ENCODE data around the gene PRRC2B. TPM values are rescaled to one million over a fixed set of nuclear protein-coding genes. Genes with fewer than 3 reads are reported as not detected.

The PRRC2B gene
- total and polyA plus RNA-seq, 2 of the 13 experiments (the other 11 are each of a cell fraction or from before 2014, with no cell fraction given): 20.8 to 37.4 TPM

- H3K4me3 ChIP-seq (replicated peaks in 1 of 3; ENCODE audit: insufficient read depth in 1 of 3, low read depth in 2 of 3, low read length in 3 of 3): no peak overlapping the region
- no peak overlapping the region for H3K4me2 ChIP-seq (ENCODE audit: low read depth, low read length)
- in situ Hi-C loops (cut with HindIII; ENCODE audit: extremely low pct_ligation_motif_present, low pct_unique_long_range_greater_than_20kb) (no loop called here), intact Hi-C loops (cut with micrococcal nuclease; ENCODE audit: unreplicated experiment) (no loop called here)
- ChIA-PET POLR2A (no interaction called here), CTCF (ENCODE audit: low intra/inter-chr PET ratio, low total read pairs) (no interaction called here)
- H3K9ac ChIP-seq (ENCODE audit: insufficient read depth, low read depth, low read length): no peak overlapping the region
- H3K4me1 ChIP-seq (ENCODE audit: insufficient read depth, low read length): no peaks in the 10 kb centered on the region
- H3K27me3 ChIP-seq (ENCODE audit: control insufficient read depth in 1 of 2, insufficient read depth in 2 of 2, low read length in 2 of 2): no peaks in the 10 kb centered on the region
- no peaks in the 10 kb centered on the region for H3K79me2 ChIP-seq (ENCODE audit: insufficient read depth, low read length)
- DNase-seq (ENCODE audit: low spot score): no peak
- TF ChIP-seq SRY (CRISPR knock-in tag; IDR thresholded peaks at IDR 0.05) (no peak), CBX5 (CRISPR knock-in tag; IDR thresholded peaks at IDR 0.05; ENCODE audit: borderline replicate concordance) (no peak), HOXA9 (CRISPR knock-in tag; IDR thresholded peaks at IDR 0.05; ENCODE audit: borderline replicate concordance) (no peak), AGO2 (optimal IDR thresholded peaks at IDR 0.05; ENCODE audit: low read depth, low read length) (peak; percentile 33)
- ATAC-seq: no peak
- BruUV-seq (replicated peaks): no TSS peak
- no peak overlapping the region for H2AFZ ChIP-seq (ENCODE audit: low read length)
- peaks cover 7% of the 10 kb centered on the region; the same call in 1 of the 2 replicates for H4K20me1 ChIP-seq (ENCODE audit: insufficient read depth, low read length)
- no peak for FAIRE-seq
- H3K36me3 ChIP-seq (replicated peaks in 1 of 2; ENCODE audit: control insufficient read depth in 1 of 2, insufficient read depth in 2 of 2, low read length in 2 of 2): peaks cover 68 to 94% of the 10 kb centered on the region in 2 experiments
- H3K9me3 ChIP-seq (ENCODE audit: low read length): no peaks in the 10 kb centered on the region
- 93% methylated on average over 6 of the region's 9 CpGs for WGBS (ENCODE audit: low lambda C conversion rate)
- H3K27ac ChIP-seq (ENCODE audit: extremely low read length, insufficient read depth, low read length): no peak overlapping the region
These were observed 89.6 kb downstream of the PRRC2B start for GRCh38 chr9:131483319-131484050.

DNA sequence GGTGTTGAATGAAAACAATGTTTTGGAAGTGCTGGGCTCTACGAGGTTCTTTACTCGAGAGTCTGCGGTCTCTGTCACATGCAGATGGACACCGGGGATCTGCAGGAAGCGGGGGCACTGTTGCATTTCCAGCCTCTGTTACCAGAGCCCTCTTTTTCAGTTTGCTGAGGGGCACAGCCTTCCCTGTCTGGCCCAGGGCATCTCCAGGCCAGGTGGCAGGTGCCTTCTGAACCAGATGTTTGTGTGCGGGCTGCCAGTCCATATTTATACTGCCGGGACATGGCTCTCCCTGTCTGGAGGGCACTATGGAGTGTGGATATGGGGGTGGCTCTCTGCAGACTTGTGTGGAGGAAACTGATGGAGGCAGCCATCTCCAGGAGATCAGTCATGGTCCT is 90.2 kb downstream of the PRRC2B start:
- peaks cover 68 to 93% of the 10 kb centered on the region in 2 experiments for H3K36me3 ChIP-seq (replicated peaks in 1 of 2; ENCODE audit: control insufficient read depth in 1 of 2, insufficient read depth in 2 of 2, low read length in 2 of 2)
- 100% methylated on average over 2 of the region's 7 CpGs for WGBS (ENCODE audit: low lambda C conversion rate)
- H3K9me3 ChIP-seq (ENCODE audit: low read length): no peaks in the 10 kb centered on the region
- H3K4me3 ChIP-seq (replicated peaks in 1 of 3; ENCODE audit: insufficient read depth in 1 of 3, low read depth in 2 of 3, low read length in 3 of 3): no peak overlapping the region
- TF ChIP-seq AGO2 (optimal IDR thresholded peaks at IDR 0.05; ENCODE audit: low read depth, low read length) (peak; percentile 8), RBM22 (optimal IDR thresholded peaks at IDR 0.05; ENCODE audit: low read length) (peak; percentile 25)
- TF ChIP-seq, protein P1, sequence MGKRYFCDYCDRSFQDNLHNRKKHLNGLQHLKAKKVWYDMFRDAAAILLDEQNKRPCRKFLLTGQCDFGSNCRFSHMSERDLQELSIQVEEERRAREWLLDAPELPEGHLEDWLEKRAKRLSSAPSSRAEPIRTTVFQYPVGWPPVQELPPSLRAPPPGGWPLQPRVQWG (CRISPR knock-in tag; IDR thresholded peaks at IDR 0.05; ENCODE audit: borderline replicate concordance, low read depth): no peak
- H3K4me1 ChIP-seq (ENCODE audit: insufficient read depth, low read length): no peaks in the 10 kb centered on the region
- POLR2A ChIA-PET: no interaction called here
- H3K27ac ChIP-seq (ENCODE audit: extremely low read length, insufficient read depth, low read length): no peak overlapping the region
- H3K27me3 ChIP-seq (ENCODE audit: control insufficient read depth in 1 of 2, insufficient read depth in 2 of 2, low read length in 2 of 2): no peaks in the 10 kb centered on the region
- no peaks in the 10 kb centered on the region for H3K79me2 ChIP-seq (ENCODE audit: insufficient read depth, low read length)
- no peak overlapping the region for H3K4me2 ChIP-seq (ENCODE audit: low read depth, low read length)
- H2AFZ ChIP-seq (ENCODE audit: low read length): no peak overlapping the region
- CTCF ChIA-PET (ENCODE audit: low intra/inter-chr PET ratio, low total read pairs): no interaction called here
- no TSS peak for BruUV-seq (replicated peaks)
- H4K20me1 ChIP-seq (ENCODE audit: insufficient read depth, low read length): peaks cover 3% of the 10 kb centered on the region; the same call in 1 of the 2 replicates
- intact Hi-C loops (cut with micrococcal nuclease; ENCODE audit: unreplicated experiment) (no loop called here), in situ Hi-C loops (cut with HindIII; ENCODE audit: extremely low pct_ligation_motif_present, low pct_unique_long_range_greater_than_20kb) (no loop called here)
- DNase-seq (ENCODE audit: low spot score) (no peak), FAIRE-seq (no peak), ATAC-seq (no peak)
- H3K9ac ChIP-seq (ENCODE audit: insufficient read depth, low read depth, low read length): no peak overlapping the region
